Astrocyte of the spinal cord (primary cell): Measurements from ENCODE around the gene NECAB3.
"Not testable (repeated sequence)": the region's sequence is repeated elsewhere in the genome, so short reads cannot be mapped to it uniquely, and the experiment has no call there.

Experiments used
- DNase-seq: peaks from one replicate; pipeline ENCODE4 v3.0.0; 2011; ENCODE audit warnings: low read depth, low spot score
- H3K4me3 ChIP-seq: 2 replicates; pipeline ENCODE4 v1.5.1; 2011; ENCODE audit warnings: low read depth, mild to moderate bottlenecking, low read length, moderate library complexity
- in situ Hi-C: cut with HindIII; loops from 2 replicates; pipeline ENCODE4 v1.10.0; 2017; ENCODE audit warnings: low sequenced_read_pairs
- TF ChIP-seq, protein P1 (sequence below): IDR thresholded peaks from 2 replicates; pipeline ENCODE4 v1.5.1; 2012; ENCODE audit warnings: low read depth, mild to moderate bottlenecking, low read length, inconsistent platforms

Gene NECAB3

DNA sequence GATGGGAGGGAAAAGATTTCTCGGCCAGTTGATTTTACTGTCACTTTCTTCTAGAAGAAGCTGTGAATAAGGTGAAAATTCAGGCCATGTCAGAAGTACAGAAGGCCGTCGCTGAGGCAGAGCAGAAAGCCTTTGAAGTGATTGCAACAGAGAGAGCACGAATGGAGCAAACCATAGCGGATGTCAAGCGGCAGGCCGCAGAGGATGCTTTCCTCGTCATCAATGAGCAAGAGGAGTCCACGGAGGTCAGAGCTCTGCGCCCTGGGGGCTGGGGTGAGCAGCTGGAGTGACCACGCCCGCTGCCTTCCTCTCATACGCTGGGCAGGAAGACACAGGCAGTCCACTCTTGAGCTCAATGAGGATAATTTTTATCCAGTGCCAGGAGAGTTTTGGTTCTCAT is 33.9 kb downstream of the NECAB3 start:
- DNase-seq = no peak
- no peak overlapping the region for H3K4me3 ChIP-seq
- TF ChIP-seq, protein P1, sequence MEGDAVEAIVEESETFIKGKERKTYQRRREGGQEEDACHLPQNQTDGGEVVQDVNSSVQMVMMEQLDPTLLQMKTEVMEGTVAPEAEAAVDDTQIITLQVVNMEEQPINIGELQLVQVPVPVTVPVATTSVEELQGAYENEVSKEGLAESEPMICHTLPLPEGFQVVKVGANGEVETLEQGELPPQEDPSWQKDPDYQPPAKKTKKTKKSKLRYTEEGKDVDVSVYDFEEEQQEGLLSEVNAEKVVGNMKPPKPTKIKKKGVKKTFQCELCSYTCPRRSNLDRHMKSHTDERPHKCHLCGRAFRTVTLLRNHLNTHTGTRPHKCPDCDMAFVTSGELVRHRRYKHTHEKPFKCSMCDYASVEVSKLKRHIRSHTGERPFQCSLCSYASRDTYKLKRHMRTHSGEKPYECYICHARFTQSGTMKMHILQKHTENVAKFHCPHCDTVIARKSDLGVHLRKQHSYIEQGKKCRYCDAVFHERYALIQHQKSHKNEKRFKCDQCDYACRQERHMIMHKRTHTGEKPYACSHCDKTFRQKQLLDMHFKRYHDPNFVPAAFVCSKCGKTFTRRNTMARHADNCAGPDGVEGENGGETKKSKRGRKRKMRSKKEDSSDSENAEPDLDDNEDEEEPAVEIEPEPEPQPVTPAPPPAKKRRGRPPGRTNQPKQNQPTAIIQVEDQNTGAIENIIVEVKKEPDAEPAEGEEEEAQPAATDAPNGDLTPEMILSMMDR = no peak
- in situ Hi-C loops = no loop called here

GRCh38 chr20:33636776-33637175 is 37.5 kb downstream of the NECAB3 start:
- DNase-seq = no peak
- in situ Hi-C loops = no loop called here
- H3K4me3 ChIP-seq = no peak overlapping the region
- TF ChIP-seq, protein P1 = no peak

DNA sequence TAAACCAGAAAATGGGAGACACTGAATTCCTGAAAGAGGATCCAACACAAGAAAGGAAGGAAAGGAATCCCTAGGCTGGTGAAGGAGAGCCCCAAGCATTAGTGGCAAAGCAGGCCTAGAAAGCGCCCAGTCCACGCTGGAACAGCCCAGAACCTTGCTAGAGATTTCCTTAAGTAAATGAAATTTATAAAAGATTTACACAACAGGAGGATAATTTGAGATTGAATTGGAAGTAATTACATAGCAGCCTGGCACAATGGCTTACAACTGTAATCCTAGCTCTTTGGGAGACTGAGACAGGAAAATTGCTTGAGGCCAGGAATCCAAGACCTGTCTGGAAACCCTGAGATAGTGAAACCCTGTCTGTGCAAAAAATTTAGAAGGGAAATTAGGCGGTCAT is 38.9 kb downstream of the NECAB3 start:
- no peak overlapping the region for H3K4me3 ChIP-seq
- no peak for DNase-seq
- TF ChIP-seq, protein P1 = no peak
- in situ Hi-C loops = no loop called here

DNA sequence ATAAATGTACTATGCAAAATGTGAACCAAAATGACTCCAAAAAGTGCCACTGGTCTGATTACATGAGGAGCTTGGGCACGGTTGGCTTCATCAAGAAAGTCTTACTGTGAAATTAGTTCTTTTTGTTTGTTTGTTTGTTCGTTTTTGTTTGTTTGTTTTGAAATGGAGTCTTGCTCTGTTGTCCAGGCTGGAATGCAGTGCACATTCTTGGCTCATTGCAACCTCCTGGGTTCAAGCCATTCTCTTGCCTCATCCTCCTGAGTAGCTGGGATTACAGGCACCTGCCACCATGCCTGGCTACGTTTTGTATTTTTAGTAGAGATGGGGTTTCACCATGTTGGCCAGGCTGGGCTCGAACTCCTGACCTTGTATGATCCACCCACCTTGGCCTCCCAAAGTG is 42.3 kb downstream of the NECAB3 start:
- H3K4me3 ChIP-seq, DNase-seq, in situ Hi-C loops: not testable (repeated sequence)

DNA sequence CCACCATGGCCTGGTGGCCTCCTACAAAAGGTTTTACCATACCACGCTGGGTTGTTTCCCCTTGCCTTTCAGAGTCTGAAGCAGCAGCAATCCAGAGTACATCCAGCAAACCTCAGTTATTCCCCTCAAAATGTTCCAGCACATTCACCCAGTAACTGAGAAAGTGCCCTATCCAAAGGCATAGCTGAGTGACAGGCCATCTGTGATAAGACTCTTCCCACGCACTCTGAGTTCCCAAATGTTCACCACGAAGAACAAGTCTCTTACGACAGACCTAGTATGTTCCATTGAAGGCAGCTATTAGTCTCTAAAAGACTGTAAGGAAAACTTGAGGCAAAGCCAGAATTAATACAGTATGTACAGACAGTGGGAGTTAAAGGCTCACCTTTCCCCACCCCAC is 43.7 kb downstream of the NECAB3 start:
- DNase-seq = no peak
- TF ChIP-seq, protein P1 = no peak
- in situ Hi-C loops = no loop called here
- H3K4me3 ChIP-seq = no peak overlapping the region

DNA sequence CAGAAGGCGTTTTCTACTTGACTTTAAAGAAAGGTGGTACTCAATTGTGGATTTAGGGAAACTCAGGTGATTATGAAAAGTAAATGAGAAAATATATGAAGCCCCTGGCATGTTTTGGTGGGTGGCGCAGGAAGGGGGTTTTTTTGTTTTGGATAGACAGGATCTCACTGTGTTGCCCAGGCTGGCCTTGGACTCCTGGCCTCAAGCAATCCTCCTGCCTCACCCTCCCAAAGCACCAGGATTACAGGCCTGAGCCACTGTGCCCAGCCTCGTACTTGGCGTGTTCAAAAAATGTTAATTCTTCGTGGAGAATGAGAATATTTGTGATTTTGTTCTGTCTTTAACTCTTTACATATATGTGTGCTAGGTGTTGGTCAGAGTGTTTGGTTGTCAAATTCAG is 44.2 kb downstream of the NECAB3 start:
- in situ Hi-C loops = no loop called here
- H3K4me3 ChIP-seq = no peak overlapping the region
- no peak for DNase-seq
- TF ChIP-seq, protein P1 = no peak

DNA sequence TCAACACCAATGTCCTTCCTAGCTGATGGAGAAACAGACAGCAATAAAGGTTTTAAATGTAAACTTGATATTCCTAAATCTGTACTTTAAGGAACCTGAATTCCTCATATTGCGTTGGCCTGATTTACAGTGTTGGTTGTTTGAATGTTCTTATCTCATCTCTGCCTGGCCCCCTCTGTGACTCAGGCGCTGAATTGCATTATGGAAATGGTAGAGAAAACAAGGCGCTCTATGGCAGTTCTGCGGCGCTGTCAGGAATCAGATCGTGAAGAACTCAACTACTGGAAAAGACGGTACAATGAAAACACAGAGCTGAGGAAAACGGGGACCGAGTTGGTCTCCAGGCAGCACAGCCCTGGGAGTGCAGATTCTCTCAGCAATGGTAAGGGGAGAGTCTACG is 44.7 kb downstream of the NECAB3 start:
- H3K4me3 ChIP-seq = no peak overlapping the region
- no peak for DNase-seq
- in situ Hi-C loops = no loop called here
- TF ChIP-seq, protein P1 = no peak
